K562 (cell line): ENCODE results near the gene RNF138. TPM values are rescaled to one million over a fixed set of nuclear protein-coding genes. Genes with fewer than 3 reads are reported as not detected.
A peak's percentile ranks its signal among the peaks of the same experiment; 100 is the strongest.

Experiments used
- ATF4 ChIP-seq: fragments of 450-650 bp; formaldehyde crosslinking; IDR thresholded peaks from 2 replicates; pipeline ENCODE4 v1.4.0; 2022; ENCODE audit warnings: mild to moderate bottlenecking, moderate library complexity
- C11orf30 ChIP-seq: fragments of 450-650 bp; IDR thresholded peaks from 2 replicates; pipeline ENCODE4 v1.6.1; 2016; ENCODE audit warnings: low read depth, mild to moderate bottlenecking
- CBFA2T2 ChIP-seq: fragments of 450-650 bp; conservative IDR thresholded peaks from 2 replicates; pipeline ENCODE4 v1.6.1; 2017; ENCODE audit warnings: mild to moderate bottlenecking
- CBX2 ChIP-seq: fragments of 200-600 bp; sonication (generic); IDR thresholded peaks from one replicate; pipeline ENCODE4 v1.6.1; 2012; ENCODE audit warnings: mild to moderate bottlenecking, low read length, inconsistent platforms; ENCODE audit not compliant: insufficient read depth, poor library complexity, severe bottlenecking
- CHCHD3 ChIP-seq: fragments of 250-450 bp; sonication (Bioruptor Pico); IDR thresholded peaks from 2 replicates; pipeline ENCODE4 v2.1.2; 2022; ENCODE audit warnings: mild to moderate bottlenecking
- DACH1 ChIP-seq: fragments of 450-650 bp; IDR thresholded peaks from 2 replicates; pipeline ENCODE4 v1.6.1; 2018; ENCODE audit not compliant: partially characterized antibody
- DNMT1 ChIP-seq: fragments of 450-650 bp; IDR thresholded peaks from 2 replicates; pipeline ENCODE4 v1.6.1; 2016; ENCODE audit warnings: antibody characterized with exemption, mild to moderate bottlenecking
- E2F6 ChIP-seq, 2 experiments: IDR thresholded peaks; 2 replicates each; pipeline ENCODE4 v1.6.1; 2011; ENCODE audit warnings: borderline replicate concordance in 1 of 2, control low read depth in 1 of 2, low read depth in 1 of 2, low read length in 1 of 2, mild to moderate bottlenecking in 1 of 2, mixed read lengths in 1 of 2, moderate library complexity in 1 of 2; ENCODE audit not compliant: insufficient read depth in 1 of 2, insufficient read length in 1 of 2, poor library complexity in 1 of 2, severe bottlenecking in 1 of 2; ENCODE audit errors: extremely low read depth in 1 of 2
- ESRRB ChIP-seq: fragments of 250-450 bp; sonication (Bioruptor Pico); IDR thresholded peaks from 2 replicates; pipeline ENCODE4 v1.5.0; 2020; ENCODE audit warnings: mild to moderate bottlenecking, moderate library complexity, borderline replicate concordance
- FIP1L1 ChIP-seq: fragments of 200-400 bp; formaldehyde crosslinking; IDR thresholded peaks from 2 replicates; pipeline ENCODE4 v1.6.1; 2018; ENCODE audit warnings: mild to moderate bottlenecking, low read depth, low read length; ENCODE audit not compliant: poor library complexity, severe bottlenecking
- NBN ChIP-seq: fragments of 450-650 bp; IDR thresholded peaks from 2 replicates; pipeline ENCODE4 v1.6.1; 2016; ENCODE audit warnings: low read depth, mild to moderate bottlenecking
- OTX1 ChIP-seq: fragments of 450-650 bp; formaldehyde crosslinking; IDR thresholded peaks from 2 replicates; pipeline ENCODE4 v1.4.0; 2022; ENCODE audit warnings: mild to moderate bottlenecking
- PCBP1 ChIP-seq: fragments of 200-400 bp; formaldehyde crosslinking; IDR thresholded peaks from 2 replicates; pipeline ENCODE4 v1.6.1; 2018; ENCODE audit warnings: mild to moderate bottlenecking, low read depth, low read length; ENCODE audit not compliant: poor library complexity, severe bottlenecking
- POLR2G ChIP-seq: fragments of 200-400 bp; formaldehyde crosslinking; IDR thresholded peaks from 2 replicates; pipeline ENCODE4 v1.6.1; 2017; ENCODE audit warnings: low read depth, mild to moderate bottlenecking, antibody characterized with exemption, low read length, moderate library complexity
- PRPF4 ChIP-seq: fragments of 200-400 bp; formaldehyde crosslinking; IDR thresholded peaks from one replicate; pipeline ENCODE4 v1.6.1; 2017; ENCODE audit warnings: low read length, low read depth, mild to moderate bottlenecking; ENCODE audit not compliant: insufficient read depth, poor library complexity, severe bottlenecking
- SMARCE1 ChIP-seq: fragments of 450-650 bp; IDR thresholded peaks from 2 replicates; pipeline ENCODE4 v1.7.1; 2016; ENCODE audit warnings: mild to moderate bottlenecking
- SRSF7 ChIP-seq: fragments of 200-400 bp; formaldehyde crosslinking; optimal IDR thresholded peaks from 2 replicates; pipeline ENCODE3; 2017; ENCODE audit warnings: mild to moderate bottlenecking, low read depth, low read length
- TSHZ1 ChIP-seq: fragments of 250-450 bp; sonication (Bioruptor Pico); IDR thresholded peaks from 2 replicates; pipeline ENCODE4 v1.4.0; 2020; ENCODE audit warnings: mild to moderate bottlenecking, moderate library complexity
- YY1 ChIP-seq, 3 experiments: IDR thresholded peaks; 2 replicates each; pipeline ENCODE4 v1.6.1; 2011; ENCODE audit warnings: low read length in 2 of 3, mild to moderate bottlenecking in 2 of 3, moderate library complexity in 2 of 3, borderline replicate concordance in 1 of 3, control low read depth in 1 of 3, low read depth in 1 of 3; ENCODE audit not compliant: insufficient read depth in 3 of 3, insufficient replicate concordance in 2 of 3, control insufficient read depth in 1 of 3, insufficient read length in 1 of 3; ENCODE audit errors: extremely low read depth in 1 of 3
- ZNF174 ChIP-seq: fragments of 250-450 bp; sonication (Bioruptor Pico); IDR thresholded peaks from 2 replicates; pipeline ENCODE4 v1.4.0; 2020; ENCODE audit warnings: mild to moderate bottlenecking
- ZNF280B ChIP-seq: fragments of 250-450 bp; sonication (Bioruptor Pico); IDR thresholded peaks from 2 replicates; pipeline ENCODE4 v1.5.1; 2021; ENCODE audit warnings: mild to moderate bottlenecking
- ZNF75A ChIP-seq: fragments of 450-650 bp; formaldehyde crosslinking; IDR thresholded peaks from 2 replicates; pipeline ENCODE4 v1.4.0; 2020; ENCODE audit warnings: mild to moderate bottlenecking
- polyA plus RNA-seq, 8 experiments: library from polyadenylated mRNA; depleted of rRNA in 4 of 8; stranded (reverse) in 5 of 8; unstranded in 3 of 8; fragments of >200 nt; fragmentation: Nextera tagmentation in 2 of 8; fragmentation: Illumina TruSeq in 1 of 8; extraction: Ambion mirVana in 2 of 8; extraction: Trizol in 1 of 8; gene quantifications; 2 replicates each; pipeline versions ENCODE4 v1.2.1 to v1.2.3, GENCODE V29; 2011 to 2014; ENCODE audit warnings: inconsistent platforms in 1 of 8, missing spikeins in 1 of 8
- total RNA-seq, 7 experiments: library from RNA; depleted of rRNA in 6 of 7; stranded (reverse); fragments of >200 nt in 6 of 7; fragmentation: Illumina TruSeq in 2 of 7; extraction: Trizol in 2 of 7; gene quantifications; 2 replicates each; pipeline versions ENCODE4 v1.2.1 to v1.2.3, GENCODE V29; 2011 to 2021; ENCODE audit warnings: low replicate concordance in 1 of 7

Gene RNF138
- total and polyA plus RNA-seq, 9 of the 15 experiments (the other 6 are each of a cell fraction or from before 2014, with no cell fraction given), result 47.6 to 100 (median 62.5) TPM

GRCh38 chr18:32093102-32093511 lies 1.4 kb downstream of the RNF138 start (continued):
- TF ChIP-seq SRSF7, result no peak
- TF ChIP-seq C11orf30, result no peak
- TF ChIP-seq ZNF280B (CRISPR knock-in tag), result no peak
- no peak for TF ChIP-seq ZNF75A (CRISPR knock-in tag)
- no peak for TF ChIP-seq ZNF174 (CRISPR knock-in tag)
- TF ChIP-seq SMARCE1, result no peak
- TF ChIP-seq CHCHD3 (CRISPR knock-in tag), result no peak
- no peak for TF ChIP-seq ESRRB
- TF ChIP-seq E2F6 (IDR thresholded peaks at IDR 0.05; ENCODE audit: borderline replicate concordance in 1 of 2, extremely low read depth in 1 of 2, insufficient read depth in 1 of 2, insufficient read length in 1 of 2, low read depth in 1 of 2, low read length in 1 of 2, poor library complexity in 1 of 2, severe bottlenecking in 1 of 2), result peak in 1 of 2 experiments; percentile 14
- TF ChIP-seq PRPF4, result peak; percentile 32
- no peak for TF ChIP-seq DACH1
- no peak for TF ChIP-seq ATF4 (CRISPR knock-in tag)
- 0 out of 2 replicates have a peak, but pooled peaks have one; percentile 43 for TF ChIP-seq NBN
- TF ChIP-seq YY1 (IDR thresholded peaks at IDR 0.05; ENCODE audit: borderline replicate concordance in 1 of 3, control insufficient read depth in 1 of 3, extremely low read depth in 1 of 3, insufficient read depth in 3 of 3, insufficient read length in 1 of 3, insufficient replicate concordance in 2 of 3, low read depth in 1 of 3, low read length in 2 of 3), result no peak
- TF ChIP-seq CBFA2T2, result no peak
- TF ChIP-seq OTX1 (CRISPR knock-in tag), result no peak
- no peak for TF ChIP-seq TSHZ1
- peak; percentile 52 for TF ChIP-seq POLR2G
- peak; percentile 17 for TF ChIP-seq PCBP1
- no peak for TF ChIP-seq DNMT1
- TF ChIP-seq CBX2, result no peak
- TF ChIP-seq FIP1L1, result peak; percentile 79
